HepG2 (cell line): ENCODE results near the gene CBL. TPM values are rescaled to one million over a fixed set of nuclear protein-coding genes. Genes with fewer than 3 reads are reported as not detected.

Experiments used
- KDM5A ChIP-seq: fragments of 200-600 bp; sonication (generic); IDR thresholded peaks from 2 replicates; pipeline ENCODE4 v1.7.0; 2018; ENCODE audit warnings: antibody characterized with exemption, mild to moderate bottlenecking, low read length, borderline replicate concordance
- MAFG ChIP-seq: sonication (generic); formaldehyde crosslinking; IDR thresholded peaks from 2 replicates; pipeline ENCODE4 v1.5.1; 2020; ENCODE audit warnings: mild to moderate bottlenecking, missing genetic modification reagents
- MAFK ChIP-seq, 2 experiments: IDR thresholded peaks in 1 of 2; conservative IDR thresholded peaks in 1 of 2; 2 replicates each; pipeline ENCODE4 v1.6.1; 2011; ENCODE audit warnings: improper control_type of control experiment in 2 of 2, low read length in 2 of 2
- NR2F1 ChIP-seq, 2 experiments: fragments of 450-650 bp in 1 of 2; formaldehyde crosslinking in 1 of 2; IDR thresholded peaks; 2 replicates each; pipeline versions ENCODE4 v1.5.0 to v1.6.1; 2016 to 2020; ENCODE audit warnings: mild to moderate bottlenecking in 1 of 2, missing compliant biosample characterization in 1 of 2, missing genetic modification reagents in 1 of 2, moderate library complexity in 1 of 2
- SOX6 ChIP-seq, 2 experiments: fragments of 450-650 bp in 1 of 2; sonication (generic) in 1 of 2; formaldehyde crosslinking in 1 of 2; IDR thresholded peaks; 2 replicates each; pipeline versions ENCODE4 v1.4.0 to v1.6.1; 2017 to 2020; ENCODE audit warnings: antibody characterized with exemption in 1 of 2, mild to moderate bottlenecking in 1 of 2, missing genetic modification reagents in 1 of 2
- ZNF160 ChIP-seq: sonication (generic); formaldehyde crosslinking; IDR thresholded peaks from 2 replicates; pipeline ENCODE4 v1.8.0; 2022; ENCODE audit warnings: mild to moderate bottlenecking, inconsistent platforms, missing genetic modification reagents
- ZNF776 ChIP-seq: sonication (generic); formaldehyde crosslinking; IDR thresholded peaks from 2 replicates; pipeline ENCODE4 v1.4.0; 2020; ENCODE audit warnings: mild to moderate bottlenecking, missing genetic modification reagents
- ZNF83 ChIP-seq: sonication (generic); formaldehyde crosslinking; IDR thresholded peaks from 2 replicates; pipeline ENCODE4 v1.4.0; 2020; ENCODE audit warnings: missing genetic modification reagents, mild to moderate bottlenecking, borderline replicate concordance
- polyA plus RNA-seq, 8 experiments: library from polyadenylated mRNA; depleted of rRNA in 3 of 8; stranded (reverse) in 7 of 8; unstranded in 1 of 8; fragments of >200 nt; fragmentation: Illumina TruSeq in 4 of 8; extraction: Trizol in 4 of 8; gene quantifications; 2 replicates each; pipeline versions ENCODE4 v1.2.1 to v1.2.3, GENCODE V29; 2011 to 2016; ENCODE audit warnings: low read depth in 4 of 8, missing spikeins in 1 of 8, mixed read lengths in 1 of 8; ENCODE audit not compliant: insufficient read depth in 1 of 8
- total RNA-seq, 5 experiments: library from RNA; depleted of rRNA; stranded (reverse); fragments of >200 nt; fragmentation: Illumina TruSeq; extraction: Trizol; gene quantifications; 2 replicates each; pipeline ENCODE4 v1.2.3, GENCODE V29; 2016; ENCODE audit warnings: low read depth in 1 of 5
- TF ChIP-seq, protein P1 (sequence below), 2 experiments: sonication (generic) in 1 of 2; formaldehyde crosslinking in 1 of 2; IDR thresholded peaks; 2 replicates each; pipeline versions ENCODE4 v1.4.0 to v1.6.1; 2018 to 2020; ENCODE audit warnings: missing genetic modification reagents in 2 of 2, borderline replicate concordance in 1 of 2, low read depth in 1 of 2, mild to moderate bottlenecking in 1 of 2, missing biosample characterization in 1 of 2
- TF ChIP-seq, protein P2 (sequence below): sonication (generic); formaldehyde crosslinking; IDR thresholded peaks from 2 replicates; pipeline ENCODE4 v1.4.0; 2020; ENCODE audit warnings: missing genetic modification reagents, borderline replicate concordance
- TF ChIP-seq, protein P3 (sequence below): sonication (generic); formaldehyde crosslinking; IDR thresholded peaks from 2 replicates; pipeline ENCODE4 v1.4.0; 2020; ENCODE audit warnings: missing genetic modification reagents
- TF ChIP-seq, protein P4 (sequence below): sonication (generic); formaldehyde crosslinking; IDR thresholded peaks from 2 replicates; pipeline ENCODE4 v1.4.0; 2020; ENCODE audit warnings: missing genetic modification reagents
- TF ChIP-seq, protein P5 (sequence below): sonication (generic); IDR thresholded peaks from 2 replicates; pipeline ENCODE4 v1.6.1; 2016; ENCODE audit warnings: low read depth, borderline replicate concordance
- TF ChIP-seq, protein P6 (sequence below): sonication (generic); formaldehyde crosslinking; IDR thresholded peaks from 2 replicates; pipeline ENCODE4 v1.5.1; 2020; ENCODE audit warnings: missing genetic modification reagents, mild to moderate bottlenecking, borderline replicate concordance

The CBL gene
- total and polyA plus RNA-seq, 2 of the 13 experiments (the other 11 are each of a cell fraction or from before 2014, with no cell fraction given), result 6.6 to 7.4 TPM

DNA sequence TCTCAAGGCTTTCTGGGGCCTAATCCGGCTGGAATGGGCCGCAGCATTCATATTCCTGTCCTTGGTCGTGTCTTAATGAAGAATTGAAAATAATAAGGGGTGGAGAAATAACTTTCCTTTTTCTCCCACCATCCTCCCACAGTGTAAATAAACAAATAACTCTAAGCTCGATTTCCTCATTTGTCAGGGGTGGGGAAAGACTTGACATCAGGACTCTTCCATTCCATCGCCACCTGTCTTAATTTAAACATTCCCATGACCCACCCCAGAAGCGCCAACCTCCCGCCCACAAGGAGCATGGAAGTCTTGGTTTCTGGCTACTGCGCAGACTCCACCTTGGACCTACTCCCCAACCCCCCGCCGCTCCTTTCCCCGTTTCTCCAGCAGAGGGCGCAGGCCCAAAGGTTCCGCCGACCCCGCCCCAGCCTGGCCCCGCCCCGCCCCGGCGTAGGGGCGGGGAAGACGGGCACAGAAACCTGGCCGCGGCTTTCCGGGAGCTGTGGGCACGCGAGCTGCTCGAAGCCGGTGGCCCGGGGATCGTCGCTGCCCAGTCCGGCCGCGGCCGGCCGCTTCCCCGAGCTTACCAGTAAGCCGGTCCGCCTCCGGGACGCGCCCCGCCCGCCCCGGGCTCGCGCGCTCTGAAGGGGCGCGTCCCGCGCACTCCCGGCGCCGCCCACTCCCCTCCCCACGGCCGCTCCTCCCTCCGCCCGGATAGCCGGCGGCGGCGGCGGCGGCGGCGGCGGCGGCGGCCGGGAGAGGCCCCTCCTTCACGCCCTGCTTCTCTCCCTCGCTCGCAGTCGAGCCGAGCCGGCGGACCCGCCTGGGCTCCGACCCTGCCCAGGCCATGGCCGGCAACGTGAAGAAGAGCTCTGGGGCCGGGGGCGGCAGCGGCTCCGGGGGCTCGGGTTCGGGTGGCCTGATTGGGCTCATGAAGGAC lies at the start of gene CBL (continued):
- TF ChIP-seq, protein P1, sequence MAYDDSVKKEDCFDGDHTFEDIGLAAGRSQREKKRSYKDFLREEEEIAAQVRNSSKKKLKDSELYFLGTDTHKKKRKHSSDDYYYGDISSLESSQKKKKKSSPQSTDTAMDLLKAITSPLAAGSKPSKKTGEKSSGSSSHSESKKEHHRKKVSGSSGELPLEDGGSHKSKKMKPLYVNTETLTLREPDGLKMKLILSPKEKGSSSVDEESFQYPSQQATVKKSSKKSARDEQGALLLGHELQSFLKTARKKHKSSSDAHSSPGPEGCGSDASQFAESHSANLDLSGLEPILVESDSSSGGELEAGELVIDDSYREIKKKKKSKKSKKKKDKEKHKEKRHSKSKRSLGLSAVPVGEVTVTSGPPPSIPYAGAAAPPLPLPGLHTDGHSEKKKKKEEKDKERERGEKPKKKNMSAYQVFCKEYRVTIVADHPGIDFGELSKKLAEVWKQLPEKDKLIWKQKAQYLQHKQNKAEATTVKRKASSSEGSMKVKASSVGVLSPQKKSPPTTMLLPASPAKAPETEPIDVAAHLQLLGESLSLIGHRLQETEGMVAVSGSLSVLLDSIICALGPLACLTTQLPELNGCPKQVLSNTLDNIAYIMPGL (CRISPR knock-in tag; IDR thresholded peaks at IDR 0.05; ENCODE audit: borderline replicate concordance in 1 of 2, low read depth in 1 of 2), result peak in 1 of 2 experiments; percentile 26; a peak in 2 of 4 replicates
- peak; percentile 37; the same call in 1 of the 2 replicates for TF ChIP-seq KDM5A
- TF ChIP-seq, protein P2, sequence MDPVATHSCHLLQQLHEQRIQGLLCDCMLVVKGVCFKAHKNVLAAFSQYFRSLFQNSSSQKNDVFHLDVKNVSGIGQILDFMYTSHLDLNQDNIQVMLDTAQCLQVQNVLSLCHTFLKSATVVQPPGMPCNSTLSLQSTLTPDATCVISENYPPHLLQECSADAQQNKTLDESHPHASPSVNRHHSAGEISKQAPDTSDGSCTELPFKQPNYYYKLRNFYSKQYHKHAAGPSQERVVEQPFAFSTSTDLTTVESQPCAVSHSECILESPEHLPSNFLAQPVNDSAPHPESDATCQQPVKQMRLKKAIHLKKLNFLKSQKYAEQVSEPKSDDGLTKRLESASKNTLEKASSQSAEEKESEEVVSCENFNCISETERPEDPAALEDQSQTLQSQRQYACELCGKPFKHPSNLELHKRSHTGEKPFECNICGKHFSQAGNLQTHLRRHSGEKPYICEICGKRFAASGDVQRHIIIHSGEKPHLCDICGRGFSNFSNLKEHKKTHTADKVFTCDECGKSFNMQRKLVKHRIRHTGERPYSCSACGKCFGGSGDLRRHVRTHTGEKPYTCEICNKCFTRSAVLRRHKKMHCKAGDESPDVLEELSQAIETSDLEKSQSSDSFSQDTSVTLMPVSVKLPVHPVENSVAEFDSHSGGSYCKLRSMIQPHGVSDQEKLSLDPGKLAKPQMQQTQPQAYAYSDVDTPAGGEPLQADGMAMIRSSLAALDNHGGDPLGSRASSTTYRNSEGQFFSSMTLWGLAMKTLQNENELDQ, result no peak
- TF ChIP-seq, protein P3, sequence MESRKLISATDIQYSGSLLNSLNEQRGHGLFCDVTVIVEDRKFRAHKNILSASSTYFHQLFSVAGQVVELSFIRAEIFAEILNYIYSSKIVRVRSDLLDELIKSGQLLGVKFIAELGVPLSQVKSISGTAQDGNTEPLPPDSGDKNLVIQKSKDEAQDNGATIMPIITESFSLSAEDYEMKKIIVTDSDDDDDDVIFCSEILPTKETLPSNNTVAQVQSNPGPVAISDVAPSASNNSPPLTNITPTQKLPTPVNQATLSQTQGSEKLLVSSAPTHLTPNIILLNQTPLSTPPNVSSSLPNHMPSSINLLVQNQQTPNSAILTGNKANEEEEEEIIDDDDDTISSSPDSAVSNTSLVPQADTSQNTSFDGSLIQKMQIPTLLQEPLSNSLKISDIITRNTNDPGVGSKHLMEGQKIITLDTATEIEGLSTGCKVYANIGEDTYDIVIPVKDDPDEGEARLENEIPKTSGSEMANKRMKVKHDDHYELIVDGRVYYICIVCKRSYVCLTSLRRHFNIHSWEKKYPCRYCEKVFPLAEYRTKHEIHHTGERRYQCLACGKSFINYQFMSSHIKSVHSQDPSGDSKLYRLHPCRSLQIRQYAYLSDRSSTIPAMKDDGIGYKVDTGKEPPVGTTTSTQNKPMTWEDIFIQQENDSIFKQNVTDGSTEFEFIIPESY, result 0 out of 2 replicates have a peak, but pooled peaks have one; percentile 13
- peak; percentile 32; the same call in 1 of the 2 replicates for TF ChIP-seq ZNF776
- no peak for TF ChIP-seq MAFG (CRISPR knock-in tag)
- no peak for TF ChIP-seq ZNF83 (CRISPR knock-in tag)
- TF ChIP-seq, protein P4, sequence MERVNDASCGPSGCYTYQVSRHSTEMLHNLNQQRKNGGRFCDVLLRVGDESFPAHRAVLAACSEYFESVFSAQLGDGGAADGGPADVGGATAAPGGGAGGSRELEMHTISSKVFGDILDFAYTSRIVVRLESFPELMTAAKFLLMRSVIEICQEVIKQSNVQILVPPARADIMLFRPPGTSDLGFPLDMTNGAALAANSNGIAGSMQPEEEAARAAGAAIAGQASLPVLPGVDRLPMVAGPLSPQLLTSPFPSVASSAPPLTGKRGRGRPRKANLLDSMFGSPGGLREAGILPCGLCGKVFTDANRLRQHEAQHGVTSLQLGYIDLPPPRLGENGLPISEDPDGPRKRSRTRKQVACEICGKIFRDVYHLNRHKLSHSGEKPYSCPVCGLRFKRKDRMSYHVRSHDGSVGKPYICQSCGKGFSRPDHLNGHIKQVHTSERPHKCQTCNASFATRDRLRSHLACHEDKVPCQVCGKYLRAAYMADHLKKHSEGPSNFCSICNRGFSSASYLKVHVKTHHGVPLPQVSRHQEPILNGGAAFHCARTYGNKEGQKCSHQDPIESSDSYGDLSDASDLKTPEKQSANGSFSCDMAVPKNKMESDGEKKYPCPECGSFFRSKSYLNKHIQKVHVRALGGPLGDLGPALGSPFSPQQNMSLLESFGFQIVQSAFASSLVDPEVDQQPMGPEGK (CRISPR knock-in tag), result peak; percentile 22; the same call in 1 of the 2 replicates
- TF ChIP-seq NR2F1 (CRISPR knock-in tag; IDR thresholded peaks at IDR 0.05), result no peak
- TF ChIP-seq, protein P5, sequence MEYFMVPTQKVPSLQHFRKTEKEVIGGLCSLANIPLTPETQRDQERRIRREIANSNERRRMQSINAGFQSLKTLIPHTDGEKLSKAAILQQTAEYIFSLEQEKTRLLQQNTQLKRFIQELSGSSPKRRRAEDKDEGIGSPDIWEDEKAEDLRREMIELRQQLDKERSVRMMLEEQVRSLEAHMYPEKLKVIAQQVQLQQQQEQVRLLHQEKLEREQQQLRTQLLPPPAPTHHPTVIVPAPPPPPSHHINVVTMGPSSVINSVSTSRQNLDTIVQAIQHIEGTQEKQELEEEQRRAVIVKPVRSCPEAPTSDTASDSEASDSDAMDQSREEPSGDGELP, result no peak
- no peak for TF ChIP-seq MAFK (conservative IDR thresholded peaks at IDR 0.05 in 1 of 2, IDR thresholded peaks at IDR 0.05 in 1 of 2; ENCODE audit: low read length in 2 of 2)
- 0 out of 2 replicates have a peak, but pooled peaks have one; percentile 40 for TF ChIP-seq ZNF160 (CRISPR knock-in tag)
- TF ChIP-seq, protein P6, sequence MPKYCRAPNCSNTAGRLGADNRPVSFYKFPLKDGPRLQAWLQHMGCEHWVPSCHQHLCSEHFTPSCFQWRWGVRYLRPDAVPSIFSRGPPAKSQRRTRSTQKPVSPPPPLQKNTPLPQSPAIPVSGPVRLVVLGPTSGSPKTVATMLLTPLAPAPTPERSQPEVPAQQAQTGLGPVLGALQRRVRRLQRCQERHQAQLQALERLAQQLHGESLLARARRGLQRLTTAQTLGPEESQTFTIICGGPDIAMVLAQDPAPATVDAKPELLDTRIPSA (CRISPR knock-in tag), result 0 out of 2 replicates have a peak, but pooled peaks have one; percentile 31
- no peak for TF ChIP-seq SOX6 (IDR thresholded peaks at IDR 0.05)
- TF ChIP-seq SOX6 (CRISPR knock-in tag; IDR thresholded peaks at IDR 0.05), result 0 out of 2 replicates have a peak, but pooled peaks have one; percentile 32
